Fibroblast of villous mesenchyme (primary cell): Measurements from ENCODE around the gene IL11. TPM values are rescaled to one million over a fixed set of nuclear protein-coding genes. Genes with fewer than 3 reads are reported as not detected.

ENCODE experiments used
- DNase-seq: peaks from one replicate; pipeline ENCODE4 v3.0.0-alpha.2; 2010; ENCODE audit warnings: low read depth
- H3K4me3 ChIP-seq: 2 replicates; pipeline ENCODE4 v1.5.1; 2011; ENCODE audit warnings: low read depth, mild to moderate bottlenecking, low read length
- CTCF ChIP-seq: IDR thresholded peaks from 2 replicates; pipeline ENCODE4 v1.5.1; 2012; ENCODE audit warnings: low read depth, mild to moderate bottlenecking, low read length; ENCODE audit not compliant: insufficient read depth
- total RNA-seq: library from RNA; depleted of rRNA; stranded (reverse); fragments of >200 nt; gene quantifications from 2 replicates; pipeline ENCODE4 v1.2.3, GENCODE V29; 2012

Gene IL11
- total RNA-seq, 1 donor = 3.0 TPM

GRCh38 chr19:55390461-55390880, 20.2 kb upstream of the IL11 start:
- no peak overlapping the region for H3K4me3 ChIP-seq
- no peak for TF ChIP-seq CTCF
- no peak for DNase-seq

- no peak for DNase-seq
- no peak overlapping the region for H3K4me3 ChIP-seq
- TF ChIP-seq CTCF = no peak
Measured at GRCh38 chr19:55389386-55390317, 19.4 kb upstream of the IL11 start.

GRCh38 chr19:55387736-55388497, 17.7 kb upstream of the IL11 start:
- no peak for DNase-seq
- H3K4me3 ChIP-seq = peak overlapping the region; percentile 98
- no peak for TF ChIP-seq CTCF

- H3K4me3 ChIP-seq = peak overlapping the region; percentile 98
- TF ChIP-seq CTCF = no peak
- no peak for DNase-seq
Measured at GRCh38 chr19:55386493-55386971, 16.3 kb upstream of the IL11 start.

GRCh38 chr19:55385724-55386492, 15.6 kb upstream of the IL11 start, which contains the start of gene RPL28:
RPL28 (plus strand) TSS chr19:55385932; CDS start chr19:55386358, 426 bp downstream.
- peak within 1 kb of the TSS; percentile 98 for H3K4me3 ChIP-seq
- TF ChIP-seq CTCF = no peak
- DNase-seq = peak; percentile 98
